Measurements from ENCODE around the gene CHST9. TPM values are rescaled to one million over a fixed set of nuclear protein-coding genes. Genes with fewer than 3 reads are reported as not detected.
"Not testable (repeated sequence)": the region's sequence is repeated elsewhere in the genome, so short reads cannot be mapped to it uniquely, and the experiment has no call there.

Gene CHST9
- total RNA-seq, 1 experiment from 2014 or later: not detected

- no peak for DNase-seq (ENCODE audit: low read depth)
These were observed 90.5 kb downstream of the CHST9 start for GRCh38 chr18:27094621-27095020.

- not testable (repeated sequence) for DNase-seq (ENCODE audit: low read depth)
These were observed 91.8 kb downstream of the CHST9 start for GRCh38 chr18:27093290-27093689.

DNA sequence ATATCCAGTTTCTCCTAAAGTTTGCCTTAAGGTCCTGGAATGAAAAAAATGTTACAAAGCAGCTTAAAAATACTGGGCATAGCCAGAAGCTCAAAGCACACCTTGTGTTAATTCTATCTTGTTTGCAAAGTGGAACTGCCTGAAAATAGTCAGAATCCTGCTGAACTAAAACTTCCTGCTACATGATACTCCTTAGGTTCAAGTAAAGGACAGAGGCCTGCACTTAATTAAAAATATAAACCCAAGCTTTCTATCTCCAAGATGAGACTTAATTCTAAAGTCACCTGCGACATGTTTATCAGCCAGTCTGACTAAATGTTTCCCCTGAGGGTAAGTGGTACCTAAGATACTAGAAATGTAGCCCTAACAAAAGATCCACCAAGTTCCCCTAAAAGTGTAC is 103.4 kb downstream of the CHST9 start:
- DNase-seq (ENCODE audit: low read depth): no peak

- no peak for DNase-seq (ENCODE audit: low read depth)
These were observed 109.3 kb downstream of the CHST9 start for GRCh38 chr18:27075828-27076227.

DNA sequence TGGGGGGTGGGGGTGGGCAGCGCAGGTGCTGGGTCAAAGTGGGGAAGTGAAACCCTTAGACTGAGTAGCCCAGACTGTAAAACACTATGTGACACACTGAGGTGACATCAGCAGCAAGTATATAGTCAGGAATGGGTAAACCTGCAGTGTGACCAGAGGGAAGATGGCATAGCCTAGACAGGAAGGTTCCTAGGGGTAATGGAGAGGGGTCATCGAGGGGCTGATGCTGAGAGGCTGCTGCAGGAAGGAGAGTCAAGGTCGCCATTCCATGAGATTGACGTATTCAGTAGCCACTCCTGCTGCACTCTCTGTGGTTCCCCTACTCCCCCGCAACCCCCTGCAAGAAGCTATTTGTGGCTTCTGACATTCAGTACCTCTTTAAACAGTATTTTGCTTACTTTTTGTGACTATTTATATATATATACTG is 111.7 kb downstream of the CHST9 start:
- no peak for DNase-seq (ENCODE audit: low read depth)

DNA sequence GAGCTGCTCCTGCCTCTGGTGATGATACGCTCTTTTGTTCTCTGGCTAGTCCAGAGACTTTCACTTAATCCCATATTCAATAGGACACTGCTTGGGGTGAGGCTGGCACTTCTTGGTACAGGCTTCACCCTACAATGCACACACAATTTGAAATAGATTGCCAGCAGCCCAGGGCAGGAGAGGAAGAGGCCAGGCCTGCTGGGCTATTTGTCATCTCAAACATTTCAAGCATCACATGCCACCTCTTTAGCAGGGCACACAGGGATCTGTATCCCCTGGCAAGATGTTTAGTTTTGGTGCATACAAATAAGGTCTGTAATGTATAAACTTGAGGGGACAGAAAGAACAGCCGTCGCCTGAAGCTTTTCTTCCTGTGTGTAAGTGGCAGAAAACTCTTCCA is 120.4 kb downstream of the CHST9 start:
- no peak for DNase-seq (ENCODE audit: low read depth)

GRCh38 chr18:27062802-27063201 is 122.3 kb downstream of the CHST9 start:
- DNase-seq (ENCODE audit: low read depth): no peak

DNA sequence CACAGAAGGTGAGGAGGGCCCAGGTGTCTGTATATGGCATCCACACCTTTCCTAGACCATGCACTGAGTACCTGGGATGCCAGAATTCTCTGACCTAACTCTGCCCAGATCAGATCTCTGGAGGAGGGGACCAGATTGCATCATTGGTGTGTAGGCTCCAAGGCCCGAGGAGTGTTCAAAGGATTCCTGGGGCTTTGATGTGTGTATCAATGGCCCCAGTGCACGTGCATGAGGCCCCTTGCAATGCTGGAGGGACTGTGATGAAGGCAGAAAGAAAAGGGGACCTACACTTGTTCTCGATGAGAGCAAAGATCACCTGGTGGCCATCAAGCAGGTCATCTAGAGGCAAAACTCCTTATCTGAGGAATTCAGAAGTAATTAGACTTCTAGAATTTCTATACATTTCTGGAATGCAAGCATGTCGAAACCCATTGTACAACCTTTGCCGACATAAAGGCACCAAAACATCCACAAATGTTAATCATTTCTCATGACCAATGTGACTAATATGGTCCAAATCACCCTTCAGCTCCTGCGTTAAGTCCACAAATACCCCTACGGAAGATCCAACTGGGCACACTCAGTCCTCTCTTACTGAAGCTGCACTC is 123.5 kb downstream of the CHST9 start:
- DNase-seq (ENCODE audit: low read depth): no peak

- no peak for DNase-seq (ENCODE audit: low read depth)
These were observed 127.4 kb downstream of the CHST9 start for GRCh38 chr18:27057519-27058234.

DNA sequence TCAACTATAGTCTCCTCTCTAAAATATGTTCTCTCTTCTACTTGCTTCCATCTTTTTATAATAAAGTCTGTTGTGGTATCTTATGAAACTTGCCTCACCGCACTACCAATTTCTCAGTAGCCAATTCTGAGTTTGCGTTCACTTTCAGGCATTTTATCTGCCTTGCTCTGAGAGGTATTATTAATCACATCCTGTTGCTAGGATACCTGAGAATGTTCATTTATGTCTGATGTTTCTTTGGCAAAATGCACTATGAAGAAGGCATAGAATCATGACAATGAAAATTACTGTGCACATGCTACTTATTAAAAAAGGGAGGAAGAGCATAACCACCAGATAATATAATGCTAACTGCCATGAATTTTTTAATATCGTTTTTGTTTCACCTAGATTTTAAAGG is 130.2 kb downstream of the CHST9 start:
- DNase-seq (ENCODE audit: low read depth): no peak

GRCh38 chr18:27049969-27050368 is 135.1 kb downstream of the CHST9 start:
- DNase-seq (ENCODE audit: low read depth): no peak

- DNase-seq (ENCODE audit: low read depth): no peak
These were observed 139.8 kb downstream of the CHST9 start for GRCh38 chr18:27045342-27045741.

GRCh38 chr18:27042177-27042576 is 142.9 kb downstream of the CHST9 start:
- no peak for DNase-seq (ENCODE audit: low read depth)

GRCh38 chr18:27040796-27041195 is 144.3 kb downstream of the CHST9 start:
- no peak for DNase-seq (ENCODE audit: low read depth)

DNA sequence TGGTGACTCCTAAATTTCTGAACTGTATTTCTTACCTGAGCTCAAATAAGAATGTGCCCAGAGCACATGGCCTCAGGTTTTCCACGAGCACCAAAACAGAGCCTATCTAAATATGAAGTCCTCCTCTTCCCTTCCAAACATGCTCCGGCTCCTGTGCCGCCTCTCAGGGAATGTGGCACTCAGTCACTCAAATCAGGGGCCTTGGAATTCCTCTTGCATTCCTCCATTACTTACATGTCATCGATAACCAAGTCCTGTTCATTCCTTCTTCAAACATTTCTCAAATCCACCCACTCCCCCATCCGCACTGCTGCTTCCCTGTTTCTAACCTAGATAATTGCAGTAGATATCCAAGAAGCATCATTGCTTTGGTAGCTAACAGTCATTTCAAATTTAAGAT is 151.4 kb downstream of the CHST9 start:
- DNase-seq (ENCODE audit: low read depth): no peak

GRCh38 chr18:27030421-27030820 is 154.7 kb downstream of the CHST9 start:
- DNase-seq (ENCODE audit: low read depth): no peak

GRCh38 chr18:27022477-27022876 is 162.6 kb downstream of the CHST9 start:
- no peak for DNase-seq (ENCODE audit: low read depth)

GRCh38 chr18:27017901-27018500 is 167.1 kb downstream of the CHST9 start:
- DNase-seq (ENCODE audit: low read depth): no peak

- no peak for DNase-seq (ENCODE audit: low read depth)
These were observed 170.3 kb downstream of the CHST9 start for GRCh38 chr18:27014841-27015240.

DNA sequence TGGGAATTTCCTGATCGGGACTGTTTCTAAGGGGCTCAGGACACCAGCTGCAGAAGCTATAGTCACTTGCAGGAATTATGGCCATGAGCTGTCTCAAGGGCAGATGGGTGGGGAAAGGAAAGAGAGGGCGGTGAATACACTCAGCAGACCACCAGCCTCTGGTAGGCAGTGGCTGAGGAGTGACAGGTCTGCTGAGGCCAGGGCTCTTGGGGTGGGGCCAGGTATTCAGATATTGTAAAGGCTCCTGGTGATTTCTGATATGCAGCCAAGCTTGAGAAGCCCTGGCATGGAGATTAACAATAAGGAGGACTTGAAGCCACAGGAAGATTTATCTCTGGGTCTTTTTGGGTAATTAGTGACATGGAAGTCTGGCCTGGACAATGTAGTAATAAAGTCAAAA is 174.3 kb downstream of the CHST9 start:
- no peak for DNase-seq (ENCODE audit: low read depth)

- no peak for DNase-seq (ENCODE audit: low read depth)
These were observed 175.8 kb downstream of the CHST9 start for GRCh38 chr18:27009293-27009692.

DNA sequence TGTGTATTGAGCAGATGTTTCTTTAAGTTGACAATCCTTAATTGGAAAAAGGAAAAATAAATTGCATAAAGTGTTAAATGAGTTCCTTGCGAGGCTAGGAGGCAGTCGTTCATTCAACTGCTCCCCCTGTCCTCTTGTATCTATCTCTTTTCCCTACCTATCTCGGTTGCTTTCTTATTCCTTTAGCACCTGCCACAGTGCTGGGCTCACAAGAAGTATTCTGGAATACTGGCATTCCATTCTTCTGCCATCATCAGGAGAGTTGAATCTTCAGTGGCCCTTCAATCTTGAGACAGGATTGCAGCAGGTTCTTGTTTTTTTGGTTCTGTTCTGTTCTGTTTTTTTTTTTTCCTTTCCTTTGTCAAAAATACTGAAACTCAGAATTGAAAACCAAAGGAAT is 176.5 kb downstream of the CHST9 start:
- no peak for DNase-seq (ENCODE audit: low read depth)

DNA sequence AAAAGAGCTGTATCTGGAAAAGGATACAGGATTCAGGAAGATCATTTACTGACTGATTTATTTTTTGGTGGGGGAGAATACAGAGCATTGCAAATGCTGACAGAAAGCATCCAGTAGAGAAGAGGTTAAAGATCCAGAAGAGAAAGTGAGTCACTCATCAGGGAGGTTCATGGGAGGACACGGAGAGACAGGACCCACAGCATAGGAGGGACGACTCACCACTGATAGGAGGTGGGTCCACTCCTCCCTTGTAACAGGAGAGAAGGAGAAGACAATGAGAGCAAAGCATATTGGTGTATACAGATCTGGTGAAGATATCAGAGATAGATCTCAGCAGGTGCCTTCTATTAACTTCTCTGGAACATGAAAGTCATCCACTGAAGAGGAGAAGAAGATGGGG is 177.2 kb downstream of the CHST9 start:
- no peak for DNase-seq (ENCODE audit: low read depth)

All from RPMI7951 (cell line).